Esophagus mucosa (tissue), 1 donor: ENCODE measurements around the gene FOLR2. TPM values are rescaled to one million over a fixed set of nuclear protein-coding genes. Genes with fewer than 3 reads are reported as not detected.
"Not testable (repeated sequence)": the region's sequence is repeated elsewhere in the genome, so short reads cannot be mapped to it uniquely, and the experiment has no call there.

Experiments
- ATAC-seq: fragments of 200-7000 bp; cut with Tn5 transposase; one replicate; pipeline ENCODE4 v1.9.1; 2020
- total RNA-seq: library from RNA; stranded (reverse); gene quantifications from one replicate; pipeline ENCODE4 v1.2.4, GENCODE V29; 2023
- donor health status: DM: yes; HTN: yes; CAD: no.

The FOLR2 gene
- total RNA-seq, 1 donor from 2014 or later: 0.24 TPM

DNA sequence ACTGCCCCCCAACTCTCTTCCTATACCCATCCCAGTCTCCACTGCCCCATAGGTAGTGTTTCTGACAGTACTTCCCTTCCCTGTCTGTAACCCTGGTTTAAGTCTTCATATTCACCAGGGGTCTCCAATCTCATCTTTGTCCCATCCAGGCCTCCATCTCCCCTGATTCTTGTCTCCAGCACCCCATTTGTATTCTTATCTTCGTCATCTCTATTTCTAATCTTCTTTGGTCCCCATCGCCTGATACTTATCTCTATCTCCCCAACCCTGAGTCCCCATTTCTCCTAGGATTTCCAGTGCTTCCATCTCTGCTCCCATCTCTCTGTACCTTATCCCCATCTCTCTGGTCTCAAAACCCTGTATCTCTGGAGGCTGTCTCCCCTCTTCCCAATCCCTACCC, 25.5 kb downstream of the FOLR2 start:
- ATAC-seq: no peak

DNA sequence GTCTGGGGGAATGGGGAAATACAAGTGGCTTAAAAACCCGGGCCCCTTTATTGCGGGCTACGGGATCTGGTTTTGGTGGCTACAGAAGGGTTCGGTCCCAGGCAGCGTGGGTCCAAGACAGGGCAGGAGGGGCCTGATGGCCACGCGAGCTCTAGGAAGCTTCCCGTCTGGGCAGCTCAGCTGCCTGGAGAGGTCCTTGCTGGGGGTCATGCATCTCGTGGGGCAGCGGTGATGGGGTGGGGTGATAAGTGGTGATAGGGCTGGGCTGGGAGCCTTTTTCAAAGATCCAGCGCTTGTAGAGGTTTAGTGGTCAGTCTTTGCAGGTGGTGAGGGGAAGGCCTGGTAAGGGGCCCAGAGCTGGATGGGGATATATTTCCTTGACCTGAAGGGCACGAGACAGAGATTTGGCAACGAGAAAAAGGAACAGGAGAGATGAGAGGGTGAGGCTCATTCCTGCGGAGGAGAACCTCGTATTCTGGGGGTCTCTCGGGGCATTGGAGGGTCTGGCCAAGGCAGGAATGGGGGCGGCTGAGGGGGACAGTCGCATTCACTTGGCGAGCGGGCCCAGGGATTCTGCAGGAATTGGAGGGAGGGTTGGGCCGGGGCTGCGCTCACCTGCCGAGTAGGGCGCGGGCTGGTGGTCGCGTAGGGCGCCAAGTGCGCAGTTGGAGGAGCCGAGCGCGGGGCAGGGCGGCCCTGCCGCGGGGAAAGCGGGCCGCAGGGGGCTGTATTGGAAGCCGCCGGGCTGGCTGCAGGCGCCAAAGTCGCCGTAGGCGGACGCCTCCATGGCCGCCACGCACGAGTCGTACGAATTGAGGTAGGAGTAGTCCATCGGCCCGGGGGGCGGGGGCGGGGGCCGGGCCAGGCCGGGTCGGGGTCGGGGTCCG, 26.8 kb downstream of the FOLR2 start:
- no peak for ATAC-seq

DNA sequence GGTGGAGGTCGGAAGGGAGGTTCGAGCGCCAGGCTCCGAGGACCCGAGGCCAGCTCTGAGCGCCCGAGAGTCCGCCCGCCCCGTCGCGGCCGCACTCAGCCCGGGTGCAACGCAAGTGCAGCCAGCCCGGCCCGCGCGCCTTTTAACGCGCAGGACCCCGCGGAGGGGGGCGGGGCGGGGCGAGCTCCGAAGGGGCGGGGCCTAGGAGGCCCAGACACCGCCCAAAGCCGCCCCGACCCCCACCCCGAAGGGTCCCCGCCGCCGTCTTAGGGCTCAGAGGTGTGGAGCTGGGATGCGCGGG, 27.4 kb downstream of the FOLR2 start, which contains the start of gene PHOX2A:
TSS of gene PHOX2A (minus strand) at position 117 of the 301 bp plus-strand sequence. CDS start 172 bp downstream, outside the sequence.
- ATAC-seq: no peak

DNA sequence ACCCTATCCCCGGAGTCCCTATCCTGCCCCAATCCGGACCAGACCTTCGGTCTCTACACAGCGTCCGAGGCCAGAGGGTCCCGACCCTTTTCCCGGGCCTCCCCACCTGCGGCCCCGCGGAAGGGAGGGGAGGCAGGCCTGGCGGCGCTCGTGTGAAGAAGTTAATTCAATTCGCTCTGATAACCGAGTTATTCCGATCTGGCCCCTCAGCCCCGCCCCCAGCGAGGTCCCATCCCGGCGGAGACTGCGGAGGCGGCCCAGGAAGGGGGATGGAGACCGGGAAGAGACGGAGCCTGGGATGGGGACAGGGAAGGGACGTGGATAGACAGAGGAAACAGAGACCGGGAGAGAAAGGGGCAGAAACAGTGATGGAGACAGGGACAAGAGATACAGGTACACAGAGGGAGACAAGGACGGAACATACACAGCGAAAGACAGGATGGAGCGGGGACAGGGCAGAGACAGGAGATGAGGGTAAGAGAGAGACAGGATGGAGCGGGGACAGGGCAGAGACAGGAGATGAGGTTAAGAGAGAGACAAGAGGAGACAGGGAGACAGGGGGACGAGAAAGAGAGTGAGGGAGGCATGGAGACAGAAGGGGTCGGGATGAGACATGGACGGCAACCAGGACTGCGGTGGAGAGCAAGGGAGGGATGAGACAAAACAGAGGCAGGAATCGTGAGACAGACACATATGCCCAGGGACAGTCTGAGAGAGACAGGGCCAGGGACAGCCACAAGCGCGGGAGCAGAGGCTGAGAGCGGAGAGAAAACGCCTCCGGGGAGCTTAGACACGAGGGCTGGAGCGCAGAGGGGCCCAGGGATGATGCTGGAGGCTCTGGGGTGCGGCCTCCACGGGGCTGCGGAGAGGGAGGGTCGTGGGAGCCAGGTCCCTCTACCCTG, 28.0 kb downstream of the FOLR2 start:
- ATAC-seq: no peak

DNA sequence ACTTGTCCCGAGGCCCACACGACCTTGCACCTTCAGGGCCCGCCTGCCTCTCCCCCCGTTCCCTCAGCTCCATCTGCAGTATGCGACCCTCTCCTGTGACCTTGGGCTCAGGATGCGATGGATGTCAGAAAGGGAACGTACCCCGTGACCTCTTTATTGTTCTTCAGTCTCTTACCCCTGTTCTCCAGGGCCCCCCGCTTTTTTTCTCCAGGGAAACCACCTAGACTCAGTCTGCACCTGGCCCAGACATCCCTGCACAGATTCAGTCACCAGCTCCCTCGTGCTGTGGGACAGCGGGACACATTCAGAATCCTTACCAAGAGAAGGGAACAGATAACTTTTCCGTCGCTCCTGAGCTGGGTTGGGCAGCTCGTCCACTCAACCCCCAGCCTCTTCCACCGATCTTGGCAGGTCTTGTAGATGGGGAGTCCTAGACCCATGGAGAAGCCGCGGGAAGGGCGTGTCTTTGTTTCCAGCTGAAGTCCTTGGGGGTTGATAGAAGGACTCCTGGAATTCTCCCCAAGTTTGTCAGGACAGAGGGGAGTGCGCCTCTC, 28.7 kb downstream of the FOLR2 start:
- no peak for ATAC-seq

DNA sequence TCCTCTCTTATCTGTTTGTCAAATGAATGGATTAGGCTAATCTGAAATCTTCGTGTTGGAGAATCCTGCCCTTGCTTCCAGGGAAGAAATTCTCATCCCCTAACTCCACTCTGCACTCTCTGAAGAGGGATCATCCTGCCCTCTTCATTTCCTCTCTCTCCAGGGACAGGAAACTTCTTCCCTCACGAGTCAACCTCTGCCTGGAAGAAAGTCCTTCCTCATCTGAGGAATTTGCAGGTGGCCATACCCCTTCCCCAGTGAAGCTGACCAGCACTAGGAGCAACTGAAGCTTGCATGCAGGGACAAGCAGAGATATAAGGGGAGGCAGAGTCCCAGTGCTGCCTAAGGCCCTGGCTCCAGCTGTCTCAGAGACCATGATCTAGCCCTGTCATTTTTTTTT, 31.0 kb downstream of the FOLR2 start:
- ATAC-seq: no peak

DNA sequence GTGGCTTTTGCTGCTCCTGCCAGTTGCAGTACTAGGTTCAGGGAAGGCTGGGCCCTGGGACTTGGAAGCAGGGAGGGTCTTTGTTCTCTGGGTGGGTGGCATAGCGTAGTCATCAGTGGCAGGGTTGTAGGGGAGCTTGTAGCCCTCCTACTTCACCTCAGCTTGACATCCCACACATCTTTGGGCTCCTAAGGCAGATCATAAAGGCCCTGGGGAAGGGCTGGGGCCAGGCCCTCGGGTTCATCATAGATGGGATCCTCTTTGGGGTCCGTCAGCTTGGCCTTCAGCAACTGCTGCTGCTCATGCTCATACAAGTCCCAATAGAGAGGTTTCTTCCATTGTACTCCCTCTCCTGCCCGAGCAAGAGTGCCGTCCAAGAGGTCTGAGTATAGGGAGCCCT, 33.4 kb downstream of the FOLR2 start:
- ATAC-seq: no peak

DNA sequence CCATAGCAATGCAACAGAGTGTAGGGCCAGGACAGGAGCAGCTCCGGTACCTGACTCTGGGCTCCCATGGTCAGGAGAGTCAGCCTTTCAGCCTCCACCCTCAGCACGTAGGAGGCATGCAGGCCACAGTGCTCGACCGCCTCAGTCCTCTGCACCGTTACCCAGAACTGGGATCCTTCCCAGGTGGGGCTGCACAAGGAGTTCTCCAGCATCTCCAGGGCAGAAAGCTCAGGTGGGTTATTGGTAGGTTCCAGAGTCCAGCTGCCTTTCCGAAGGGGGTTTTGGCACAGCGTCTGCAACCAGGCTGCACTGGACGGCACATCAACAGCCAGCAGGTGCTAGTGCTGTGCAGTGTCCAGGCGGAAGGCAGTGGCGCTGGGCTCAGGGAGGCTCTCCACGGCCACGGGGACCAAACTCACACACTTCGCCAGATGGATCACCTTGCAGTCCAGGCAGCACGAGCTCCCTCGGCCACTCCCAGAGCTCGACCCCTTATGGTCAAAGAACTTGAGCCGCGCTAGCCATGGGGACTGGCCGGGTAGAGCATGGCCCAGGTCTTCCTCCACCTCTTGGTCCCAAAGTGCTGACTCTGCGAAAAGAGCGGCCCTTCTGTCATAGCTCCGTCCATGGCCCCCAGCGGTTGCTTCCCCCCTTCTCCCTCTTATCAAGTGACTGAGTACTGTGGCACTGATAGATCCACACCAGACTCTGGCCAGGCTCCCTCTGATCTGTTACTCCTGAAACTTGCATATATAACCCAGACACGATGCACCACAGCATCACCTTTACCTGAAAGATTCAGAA, 34.3 kb downstream of the FOLR2 start:
- ATAC-seq: no peak

DNA sequence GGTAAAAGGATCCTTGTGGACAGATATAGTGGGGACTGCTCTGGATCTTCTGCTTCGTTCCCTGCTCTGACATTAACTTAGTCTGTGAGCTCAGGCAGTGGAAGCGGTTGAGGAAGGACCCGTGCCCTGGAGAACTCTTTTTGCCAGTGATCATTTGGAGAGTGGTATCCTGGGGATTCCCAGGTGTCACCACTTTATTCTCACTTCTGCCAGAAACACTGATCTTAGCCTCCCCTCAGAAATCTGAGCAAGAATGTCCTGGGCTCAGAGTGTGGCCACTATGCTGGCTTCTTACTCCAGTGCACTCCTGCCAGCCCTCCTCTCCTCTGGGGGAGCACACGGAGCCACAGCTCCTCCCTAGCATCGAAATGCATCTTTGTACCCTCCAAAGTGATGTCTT, 35.0 kb downstream of the FOLR2 start:
- no peak for ATAC-seq

DNA sequence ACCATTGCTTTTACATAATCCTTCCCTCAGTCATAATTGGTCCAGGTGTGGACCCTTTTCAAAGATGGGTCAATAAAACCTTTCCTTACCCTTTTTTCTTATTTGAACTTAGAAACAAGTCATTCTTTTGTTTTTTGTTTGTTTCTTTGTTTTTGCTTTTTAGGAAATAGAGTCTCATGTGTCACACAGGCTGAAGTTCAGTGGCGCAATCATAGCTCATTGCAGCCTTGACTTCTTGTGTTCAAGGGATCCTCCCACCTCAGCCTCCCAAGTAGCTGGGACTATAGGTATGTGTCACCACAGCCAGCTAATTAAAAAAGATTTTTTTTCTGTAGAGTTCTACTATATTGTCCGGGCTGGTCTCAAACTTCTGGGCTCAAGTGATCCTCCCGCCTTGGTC, 36.8 kb downstream of the FOLR2 start:
- no peak for ATAC-seq

DNA sequence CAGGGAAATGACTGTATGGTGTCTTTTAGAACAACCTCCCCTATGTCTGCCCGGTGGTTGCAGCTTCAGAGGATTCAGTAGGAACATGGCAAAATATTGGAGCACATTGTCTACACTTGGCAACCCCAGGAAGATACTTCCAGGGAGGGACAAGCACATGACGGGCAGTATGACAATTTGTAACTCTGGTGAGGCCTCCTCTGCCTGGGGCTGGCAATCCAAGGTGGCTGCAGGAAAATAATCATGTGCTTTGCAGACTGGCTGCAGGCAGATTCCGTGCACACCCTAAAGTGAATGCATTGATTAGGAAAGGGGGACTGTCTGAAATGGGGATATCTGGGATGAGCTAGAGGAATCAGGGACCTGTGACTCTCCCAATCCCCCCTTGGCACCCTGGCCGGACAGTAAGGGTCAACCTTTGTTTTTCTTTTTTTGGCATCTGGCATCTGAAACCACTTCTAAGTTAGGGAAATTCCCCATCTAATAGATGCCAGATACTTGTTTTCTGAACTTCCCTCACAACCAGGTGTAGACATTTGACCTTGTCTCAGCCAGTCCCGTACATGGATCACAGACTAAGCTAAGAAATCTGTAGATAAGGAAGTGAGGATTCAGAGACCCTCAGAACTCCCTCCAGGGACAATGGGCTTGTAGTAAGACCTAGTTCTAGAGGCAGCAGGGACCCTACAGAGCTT, 37.9 kb downstream of the FOLR2 start:
- ATAC-seq: no peak

DNA sequence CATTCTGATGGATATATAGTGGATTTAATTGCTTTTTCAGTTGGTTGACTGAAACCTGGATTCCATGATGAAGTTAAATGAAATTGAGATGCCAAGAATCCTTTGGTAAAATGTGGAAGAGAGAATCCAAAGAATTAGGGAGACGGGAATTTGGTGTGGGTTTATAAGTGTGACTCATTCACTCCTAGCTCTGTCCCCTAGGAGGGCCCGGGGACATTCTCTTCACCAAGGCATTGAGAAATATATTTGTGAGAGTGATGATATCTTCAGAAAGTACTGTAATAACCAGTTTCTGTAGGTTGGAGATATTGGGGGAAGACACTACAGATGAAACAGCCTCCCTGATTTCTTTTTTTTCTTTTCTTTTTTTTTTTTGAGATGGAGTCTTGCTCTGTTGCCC, 41.0 kb downstream of the FOLR2 start:
- ATAC-seq: no peak

DNA sequence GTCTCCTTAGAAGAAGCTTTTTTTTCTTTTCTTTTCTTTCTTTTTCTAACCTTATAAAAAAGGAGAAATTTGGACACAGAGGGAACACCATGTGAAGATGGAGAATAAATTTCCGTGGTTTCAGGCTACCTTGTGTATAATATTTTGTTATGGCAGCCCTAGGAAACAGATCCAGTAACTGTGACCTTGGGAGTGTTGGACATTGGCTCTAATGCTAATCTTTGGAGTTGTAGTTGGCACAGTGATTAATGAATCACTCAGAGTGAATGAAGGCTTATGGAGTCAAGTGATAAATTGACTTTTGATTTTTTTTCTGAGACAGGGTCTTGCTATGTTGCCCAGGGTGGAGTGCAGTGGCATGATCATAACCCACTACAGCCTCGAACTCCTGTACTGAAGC, 42.9 kb downstream of the FOLR2 start:
- ATAC-seq: no peak

DNA sequence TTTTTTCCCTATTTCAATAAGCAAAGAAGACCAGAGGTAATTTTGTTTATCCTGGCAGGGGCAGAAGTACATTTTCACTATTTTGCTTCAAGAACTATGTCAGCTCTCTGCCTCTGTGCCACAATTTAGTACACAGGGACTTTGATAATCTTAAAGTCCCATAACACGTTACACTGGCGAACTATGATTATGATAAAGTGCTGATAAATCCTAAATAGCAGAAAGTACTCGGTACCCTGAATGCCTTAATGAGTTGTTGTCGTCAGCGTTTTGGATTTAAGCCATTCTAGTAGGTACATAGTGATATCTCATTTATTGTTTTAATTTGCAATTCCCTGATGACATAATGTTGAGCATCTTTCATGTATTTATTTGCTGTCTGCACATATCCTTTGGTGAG, 44.0 kb downstream of the FOLR2 start:
- ATAC-seq: no peak

DNA sequence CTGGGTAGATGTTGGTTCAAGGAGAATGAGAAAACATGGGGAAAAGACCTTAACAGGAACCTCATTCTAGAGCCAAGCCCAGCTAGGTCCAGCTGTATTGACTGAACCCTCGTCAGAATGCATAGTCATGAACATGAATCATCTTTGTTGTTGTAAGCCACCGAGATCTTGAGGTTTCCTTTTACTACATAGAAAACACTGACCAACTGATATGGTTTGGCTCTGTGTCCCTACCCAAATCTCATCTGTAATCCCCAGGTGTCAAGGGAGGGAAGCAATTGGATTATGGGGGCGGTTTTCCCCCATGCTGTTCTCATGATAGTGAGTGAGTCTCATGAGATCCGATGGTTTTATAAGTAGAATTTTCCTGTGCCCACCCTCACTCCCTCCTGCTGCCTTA, 46.8 kb downstream of the FOLR2 start:
- ATAC-seq: peak; percentile 35

DNA sequence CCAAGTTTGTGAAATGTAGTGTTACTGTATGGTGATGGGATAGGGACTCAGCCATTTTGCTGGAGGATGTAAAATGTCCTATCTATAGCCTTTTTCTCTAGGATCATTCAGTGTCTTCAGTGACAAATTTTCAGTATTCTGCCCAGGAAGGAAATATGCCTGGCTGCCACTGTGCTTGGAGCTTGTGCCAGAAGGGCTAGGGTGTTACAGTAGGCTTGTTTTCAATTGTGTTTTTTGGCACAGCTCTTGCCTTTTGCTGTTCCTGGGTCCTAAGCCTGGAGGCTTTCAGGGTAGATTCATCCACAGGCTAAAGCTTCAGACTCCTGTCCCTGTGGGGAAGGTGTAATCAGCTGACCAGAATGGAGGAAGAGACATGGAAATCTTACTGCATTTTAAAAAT, 49.4 kb downstream of the FOLR2 start:
- ATAC-seq: no peak

DNA sequence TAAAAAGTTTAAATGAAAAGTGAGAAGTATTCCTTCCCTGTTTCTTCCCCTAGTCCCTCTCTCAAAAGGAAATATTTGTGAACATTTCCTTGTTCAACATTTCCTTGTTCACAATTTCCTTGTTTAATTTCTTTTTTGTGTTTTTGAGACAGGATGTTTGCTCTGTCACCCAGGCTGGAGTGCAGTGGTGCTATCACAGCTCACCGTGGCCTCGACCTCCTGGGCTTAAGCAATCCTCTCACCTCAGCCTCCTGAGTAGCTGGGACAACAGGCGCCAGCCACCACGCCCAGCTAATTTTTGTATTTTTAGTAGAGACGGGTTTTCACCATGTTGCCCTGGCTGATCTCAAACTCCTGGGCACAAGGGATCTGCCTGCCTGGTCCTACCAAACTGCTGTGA, 50.4 kb downstream of the FOLR2 start:
- ATAC-seq: not testable (repeated sequence)

DNA sequence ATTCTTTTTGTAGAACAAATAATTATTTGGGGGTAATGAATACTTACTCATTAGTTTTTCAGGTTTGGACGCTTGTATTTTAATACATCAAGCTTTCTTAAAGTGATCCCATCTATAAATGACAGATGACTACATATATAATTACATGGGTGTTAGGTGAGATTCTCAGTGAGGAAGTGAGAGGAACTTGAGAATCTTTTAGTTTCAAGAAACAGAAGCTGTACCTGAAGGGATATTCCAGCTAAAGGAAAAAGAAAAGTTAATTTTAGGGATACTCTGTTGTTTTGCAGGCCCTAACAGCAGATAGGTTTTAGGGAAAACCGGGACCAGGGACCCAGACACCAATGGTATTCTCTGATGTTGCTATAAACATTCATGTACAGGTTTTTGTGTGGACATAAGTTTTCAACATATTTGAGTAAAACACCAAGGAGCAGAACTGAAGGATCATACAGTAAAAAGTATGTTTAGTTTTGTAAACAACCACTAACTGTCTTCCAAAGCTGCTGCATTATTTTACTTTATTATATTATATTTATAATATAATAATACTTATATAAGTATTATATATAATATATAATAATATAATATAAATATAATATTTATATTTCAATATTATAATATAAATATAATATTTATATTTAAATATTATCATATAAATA, 51.5 kb downstream of the FOLR2 start:
- no peak for ATAC-seq
